A549 (cell line): ENCODE measurements around the gene CCDC14. TPM values are rescaled to one million over a fixed set of nuclear protein-coding genes. Genes with fewer than 3 reads are reported as not detected.

Experiments used
- ATAC-seq, 2 experiments: fragments of 200-7000 bp in 1 of 2; fragments of >200 bp in 1 of 2; cut with Nextera tagmentation in 1 of 2; cut with Tn5 transposase in 1 of 2; 3 replicates each; pipeline versions ENCODE4 v1.8.0 to v1.9.1; 2018 to 2020; ENCODE audit warnings: mild to moderate bottlenecking in 1 of 2, moderate library complexity in 1 of 2
- CTCF ChIA-PET: fragments of 300-600 bp; sonication (Branson Sonifier 250); formaldehyde crosslinking; extraction: SDS; loops from one replicate; lab custom pipeline; 2021; ENCODE audit warnings: antibody characterized with exemption, inconsistent platforms; lab: Yijun Ruan, JAX
- POLR2A ChIA-PET: fragments of 350-600 bp; formaldehyde crosslinking; extraction: SDS; loops from one replicate; lab custom pipeline; 2021; ENCODE audit warnings: antibody characterized with exemption, inconsistent platforms; lab: Yijun Ruan, JAX
- DNase-seq, 2 experiments: peaks; one replicate each; pipeline versions ENCODE4 v3.0.0 to v3.0.0-alpha.2; 2011 to 2016; ENCODE audit warnings: low read depth in 1 of 2, low spot score in 1 of 2
- FAIRE-seq: peaks from 2 replicates; lab custom pipeline; 2011; peaks lifted over from hg19 to GRCh38; lab: Jason Lieb, UNC
- H3K27ac ChIP-seq, 2 experiments: fragments of >200 bp; sonication (Bioruptor Twin); formaldehyde crosslinking; 3 replicates each; pipeline ENCODE4 v1.5.1; 2016 to 2017
- H3K4me1 ChIP-seq: fragments of >200 bp; sonication (Bioruptor Twin); formaldehyde crosslinking; 3 replicates; pipeline ENCODE4 v1.6.1; 2016
- H3K4me2 ChIP-seq: fragments of >200 bp; sonication (Bioruptor Twin); formaldehyde crosslinking; 3 replicates; pipeline ENCODE4 v1.6.1; 2016
- H3K4me3 ChIP-seq: fragments of >200 bp; sonication (Bioruptor Twin); formaldehyde crosslinking; 3 replicates; pipeline ENCODE4 v1.5.1; 2016
- H3K9me3 ChIP-seq: fragments of >200 bp; sonication (Bioruptor Twin); formaldehyde crosslinking; 3 replicates; pipeline ENCODE4 v1.6.1; 2016
- CBX2 ChIP-seq: fragments of 200-600 bp; sonication (generic); IDR thresholded peaks from 2 replicates; pipeline ENCODE4 v1.6.1; 2016; ENCODE audit warnings: low read depth, mild to moderate bottlenecking, borderline replicate concordance
- CBX8 ChIP-seq: fragments of 200-600 bp; sonication (generic); IDR thresholded peaks from 2 replicates; pipeline ENCODE4 v1.6.1; 2016
- CHD2 ChIP-seq: fragments of 150-350 bp; IDR thresholded peaks from 2 replicates; pipeline ENCODE4 v1.6.1; 2014; ENCODE audit warnings: low read length; ENCODE audit not compliant: partially characterized antibody
- FOXS1 ChIP-seq: fragments of 250-450 bp; sonication (Bioruptor Pico); IDR thresholded peaks from 2 replicates; pipeline ENCODE4 v1.5.0; 2020; ENCODE audit warnings: mild to moderate bottlenecking, moderate library complexity
- HDAC2 ChIP-seq: fragments of 200-600 bp; sonication (generic); IDR thresholded peaks from 2 replicates; pipeline ENCODE4 v1.6.1; 2016
- HMGXB4 ChIP-seq: fragments of 250-450 bp; sonication (Bioruptor Pico); IDR thresholded peaks from 2 replicates; pipeline ENCODE4 v1.5.0; 2021; ENCODE audit warnings: mild to moderate bottlenecking, moderate library complexity, borderline replicate concordance
- HOXB5 ChIP-seq: fragments of 250-450 bp; sonication (Bioruptor Pico); IDR thresholded peaks from 2 replicates; pipeline ENCODE4 v1.5.0; 2020; ENCODE audit warnings: mild to moderate bottlenecking, moderate library complexity
- JUN ChIP-seq, 2 experiments: fragments of >200 bp; sonication (Bioruptor Twin); formaldehyde crosslinking; IDR thresholded peaks; 2 replicates in 1 of 2; 3 replicates in 1 of 2; pipeline ENCODE4 v1.6.1; 2016 to 2017
- MAFK ChIP-seq: fragments of 450-650 bp; IDR thresholded peaks from 2 replicates; pipeline ENCODE4 v1.6.1; 2014; ENCODE audit not compliant: partially characterized antibody
- MYC ChIP-seq: IDR thresholded peaks from 2 replicates; pipeline ENCODE4 v1.6.1; 2012; ENCODE audit warnings: mild to moderate bottlenecking, inconsistent platforms, low read length, improper control_type of control experiment, borderline replicate concordance
- RAD21 ChIP-seq, 2 experiments: fragments of >200 bp in 1 of 2; sonication (Bioruptor Twin) in 1 of 2; formaldehyde crosslinking in 1 of 2; IDR thresholded peaks in 1 of 2; conservative IDR thresholded peaks in 1 of 2; 2 replicates in 1 of 2; 3 replicates in 1 of 2; pipeline ENCODE4 v1.6.1; 2012 to 2018; ENCODE audit warnings: inconsistent platforms in 1 of 2
- RCOR1 ChIP-seq: fragments of 150-350 bp; IDR thresholded peaks from 2 replicates; pipeline ENCODE4 v1.6.1; 2014; ENCODE audit warnings: antibody characterized with exemption, low read length, low read depth
- REST ChIP-seq: fragments of 200-600 bp; sonication (generic); IDR thresholded peaks from 2 replicates; pipeline ENCODE4 v1.6.1; 2016; ENCODE audit warnings: antibody characterized with exemption, mild to moderate bottlenecking, moderate library complexity
- ZC3H11A ChIP-seq: fragments of 450-650 bp; IDR thresholded peaks from 2 replicates; pipeline ENCODE4 v1.6.1; 2014; ENCODE audit warnings: antibody characterized with exemption, mild to moderate bottlenecking
- ZNF302 ChIP-seq: fragments of 250-450 bp; sonication (Bioruptor Pico); IDR thresholded peaks from 2 replicates; pipeline ENCODE4 v1.9.0; 2021; ENCODE audit warnings: inconsistent platforms, mild to moderate bottlenecking, moderate library complexity
- ZSCAN20 ChIP-seq: fragments of 250-450 bp; sonication (Bioruptor Pico); IDR thresholded peaks from 2 replicates; pipeline ENCODE4 v1.8.0; 2022; ENCODE audit warnings: mild to moderate bottlenecking, moderate library complexity
- WGBS: methylation state at CpG from one replicate; pipeline ENCODE4 v1.1.6; 2017; ENCODE audit errors: missing lambda C conversion rate; 5-methylcytosine and 5-hydroxymethylcytosine counted together
- polyA plus RNA-seq, 4 experiments: library from polyadenylated mRNA; depleted of rRNA in 3 of 4; stranded (reverse); fragments of >200 nt; fragmentation: RNase III in 1 of 4; extraction: RNeasy Plus Mini Kit Qiagen cat#74134 plus additional on column Dnase treatment in 1 of 4; gene quantifications; 2 replicates in 3 of 4; 3 replicates in 1 of 4; pipeline ENCODE4 v1.2.3, GENCODE V29; 2011 to 2017
- TF ChIP-seq, protein P1 (sequence below): IDR thresholded peaks from 2 replicates; pipeline ENCODE4 v1.6.1; 2012
- TF ChIP-seq, protein P2 (sequence below): fragments of >200 bp; sonication (Bioruptor Twin); formaldehyde crosslinking; IDR thresholded peaks from 3 replicates; pipeline ENCODE4 v1.6.1; 2016
- TF ChIP-seq, protein P3 (sequence below): IDR thresholded peaks from 2 replicates; pipeline ENCODE4 v1.6.1; 2012; ENCODE audit warnings: low read depth, borderline replicate concordance

CCDC14 gene
- polyA plus RNA-seq, 2 of the 4 experiments (the other 2 are of a cell fraction) = 29.3 to 71.4 TPM

DNA sequence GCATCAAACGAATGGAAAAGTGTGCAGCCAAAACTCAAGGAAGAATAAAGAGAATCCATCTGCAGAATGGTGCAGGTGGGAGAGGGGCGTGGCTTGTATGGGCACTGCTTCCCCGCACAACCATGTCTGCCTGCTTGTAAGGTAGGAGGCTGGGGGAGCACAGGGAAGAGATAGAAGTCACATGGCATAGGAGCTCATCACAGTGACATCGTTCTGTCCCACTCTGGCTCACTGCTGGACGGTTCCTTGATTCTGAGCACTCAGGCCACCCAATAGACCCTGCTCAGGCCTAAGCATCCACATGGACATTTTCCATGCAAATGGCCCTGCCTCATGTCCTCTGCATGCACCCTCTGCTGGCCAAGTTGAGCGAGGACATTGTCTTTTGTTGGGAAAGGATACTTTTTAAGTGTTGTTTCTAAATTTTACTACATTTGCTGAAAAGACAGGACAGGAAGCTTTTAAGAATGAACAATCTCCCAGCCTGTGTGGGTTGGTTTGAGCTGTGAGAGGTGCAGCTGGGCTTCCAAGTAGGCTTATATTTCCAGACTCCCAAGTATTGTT, 79.9 kb downstream of the CCDC14 start (continued):
- TF ChIP-seq REST = no peak
- TF ChIP-seq, protein P1, sequence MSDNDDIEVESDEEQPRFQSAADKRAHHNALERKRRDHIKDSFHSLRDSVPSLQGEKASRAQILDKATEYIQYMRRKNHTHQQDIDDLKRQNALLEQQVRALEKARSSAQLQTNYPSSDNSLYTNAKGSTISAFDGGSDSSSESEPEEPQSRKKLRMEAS = peak; percentile 63
- peak; percentile 44 to 51 for TF ChIP-seq RAD21 (conservative IDR thresholded peaks at IDR 0.05 in 1 of 2, IDR thresholded peaks at IDR 0.05 in 1 of 2)

DNA sequence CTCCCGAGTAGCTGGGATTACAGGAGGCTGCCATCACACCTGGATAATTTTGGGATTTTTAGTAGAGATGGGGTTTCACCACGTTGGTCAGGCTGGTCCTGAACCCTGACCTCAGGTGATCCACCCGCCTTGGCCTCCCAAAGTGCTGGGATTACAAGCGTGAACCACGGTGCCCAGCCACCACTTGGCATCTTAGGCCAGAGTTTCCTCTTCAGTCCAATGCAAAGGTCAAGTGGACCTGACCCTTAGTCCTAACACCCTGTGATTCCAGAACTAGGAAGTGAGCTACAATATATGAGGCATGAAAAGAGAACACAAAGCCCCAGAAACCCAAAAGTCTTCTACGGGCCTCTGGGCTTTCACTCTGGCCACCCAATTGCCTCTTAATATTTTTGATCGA, 82.2 kb downstream of the CCDC14 start:
- H3K9me3 ChIP-seq = no peaks in the 10 kb centered on the region
- no peak overlapping the region for H3K4me3 ChIP-seq
- 91% methylated on average over 7 of the region's 7 CpGs for WGBS
- DNase-seq (no peak), ATAC-seq (no peak), FAIRE-seq (no peak)
- TF ChIP-seq MYC = no peak
- TF ChIP-seq RCOR1 = no peak
- TF ChIP-seq JUN (IDR thresholded peaks at IDR 0.05) = no peak
- no peak for TF ChIP-seq HMGXB4 (CRISPR knock-in tag)
- no peak for TF ChIP-seq MAFK
- no peak for TF ChIP-seq CBX2
- no peak for TF ChIP-seq ZC3H11A
- no peak for TF ChIP-seq ZNF302 (CRISPR knock-in tag)
- TF ChIP-seq CBX8 = no peak
- no peak for TF ChIP-seq ZSCAN20
- TF ChIP-seq HOXB5 = no peak
- TF ChIP-seq, protein P2, sequence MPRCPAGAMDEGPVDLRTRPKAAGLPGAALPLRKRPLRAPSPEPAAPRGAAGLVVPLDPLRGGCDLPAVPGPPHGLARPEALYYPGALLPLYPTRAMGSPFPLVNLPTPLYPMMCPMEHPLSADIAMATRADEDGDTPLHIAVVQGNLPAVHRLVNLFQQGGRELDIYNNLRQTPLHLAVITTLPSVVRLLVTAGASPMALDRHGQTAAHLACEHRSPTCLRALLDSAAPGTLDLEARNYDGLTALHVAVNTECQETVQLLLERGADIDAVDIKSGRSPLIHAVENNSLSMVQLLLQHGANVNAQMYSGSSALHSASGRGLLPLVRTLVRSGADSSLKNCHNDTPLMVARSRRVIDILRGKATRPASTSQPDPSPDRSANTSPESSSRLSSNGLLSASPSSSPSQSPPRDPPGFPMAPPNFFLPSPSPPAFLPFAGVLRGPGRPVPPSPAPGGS = no peak
- no peak for TF ChIP-seq HDAC2
- TF ChIP-seq FOXS1 (CRISPR knock-in tag) = no peak
- TF ChIP-seq CHD2 = no peak
- TF ChIP-seq, protein P3, sequence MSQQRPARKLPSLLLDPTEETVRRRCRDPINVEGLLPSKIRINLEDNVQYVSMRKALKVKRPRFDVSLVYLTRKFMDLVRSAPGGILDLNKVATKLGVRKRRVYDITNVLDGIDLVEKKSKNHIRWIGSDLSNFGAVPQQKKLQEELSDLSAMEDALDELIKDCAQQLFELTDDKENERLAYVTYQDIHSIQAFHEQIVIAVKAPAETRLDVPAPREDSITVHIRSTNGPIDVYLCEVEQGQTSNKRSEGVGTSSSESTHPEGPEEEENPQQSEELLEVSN = no peak
- TF ChIP-seq, all 56 proteins: peak for 0
- no peak overlapping the region for H3K4me2 ChIP-seq
- ChIA-PET CTCF (interaction anchor here (1.0 to 2.0 kb wide), 3 partner anchors 9 to 133 kb away, joined by 3 to 5 read pairs (median 3); no protein-coding TSS in a partner anchor), POLR2A (no interaction called here)
- peaks cover 16% of the 10 kb centered on the region for H3K4me1 ChIP-seq
- H3K27ac ChIP-seq = no peak overlapping the region
